ENCODE measurements around the gene NTM. TPM values are rescaled to one million over a fixed set of nuclear protein-coding genes. Genes with fewer than 3 reads are reported as not detected.

NTM gene
- total RNA-seq, 1 donor from 2014 or later, result 82.7 TPM

GRCh38 chr11:132231656-132232347 lies 861.4 kb downstream of the NTM start:
- TF ChIP-seq CTCF (IDR thresholded peaks at IDR 0.05), result no peak
- Mint-ChIP-seq H3K36me3 (ENCODE audit: unreplicated experiment) (peaks cover 2% of the 10 kb centered on the region), H3K27me3 (ENCODE audit: unreplicated experiment) (no peaks in the 10 kb centered on the region), H3K4me3 (ENCODE audit: unreplicated experiment) (no peak overlapping the region), H3K9me3 (ENCODE audit: unreplicated experiment) (no peaks in the 10 kb centered on the region), H3K4me1 (ENCODE audit: unreplicated experiment) (peaks cover 2% of the 10 kb centered on the region), H3K27ac (ENCODE audit: unreplicated experiment) (no peak overlapping the region)
- DNase-seq (ENCODE audit: extremely low spot score, unreplicated experiment), result no peak

- DNase-seq (ENCODE audit: extremely low spot score, unreplicated experiment), result no peak
- Mint-ChIP-seq H3K9me3 (ENCODE audit: unreplicated experiment) (no peaks in the 10 kb centered on the region), H3K4me3 (ENCODE audit: unreplicated experiment) (no peak overlapping the region), H3K4me1 (ENCODE audit: unreplicated experiment) (no peaks in the 10 kb centered on the region), H3K36me3 (ENCODE audit: unreplicated experiment) (peaks cover 2% of the 10 kb centered on the region), H3K27ac (ENCODE audit: unreplicated experiment) (no peak overlapping the region), H3K27me3 (ENCODE audit: unreplicated experiment) (no peaks in the 10 kb centered on the region)
- TF ChIP-seq CTCF (IDR thresholded peaks at IDR 0.05), result no peak
These were observed 864.5 kb downstream of the NTM start for GRCh38 chr11:132234878-132235277.

GRCh38 chr11:132237781-132238180 lies 867.4 kb downstream of the NTM start:
- peaks cover 2% of the 10 kb centered on the region for H3K36me3 Mint-ChIP-seq (ENCODE audit: unreplicated experiment)
- no peaks in the 10 kb centered on the region for H3K9me3 Mint-ChIP-seq (ENCODE audit: unreplicated experiment)
- H3K27me3 Mint-ChIP-seq (ENCODE audit: unreplicated experiment), result no peaks in the 10 kb centered on the region
- no peak overlapping the region for H3K4me3 Mint-ChIP-seq (ENCODE audit: unreplicated experiment)
- DNase-seq (ENCODE audit: extremely low spot score, unreplicated experiment), result no peak
- H3K4me1 Mint-ChIP-seq (ENCODE audit: unreplicated experiment), result no peaks in the 10 kb centered on the region
- no peak for TF ChIP-seq CTCF (IDR thresholded peaks at IDR 0.05)
- no peak overlapping the region for H3K27ac Mint-ChIP-seq (ENCODE audit: unreplicated experiment)

- no peaks in the 10 kb centered on the region for H3K27me3 Mint-ChIP-seq (ENCODE audit: unreplicated experiment)
- no peak for DNase-seq (ENCODE audit: extremely low spot score, unreplicated experiment)
- H3K27ac Mint-ChIP-seq (ENCODE audit: unreplicated experiment), result no peak overlapping the region
- no peaks in the 10 kb centered on the region for H3K4me1 Mint-ChIP-seq (ENCODE audit: unreplicated experiment)
- no peak for TF ChIP-seq CTCF (IDR thresholded peaks at IDR 0.05)
- no peak overlapping the region for H3K4me3 Mint-ChIP-seq (ENCODE audit: unreplicated experiment)
- H3K9me3 Mint-ChIP-seq (ENCODE audit: unreplicated experiment), result no peaks in the 10 kb centered on the region
- H3K36me3 Mint-ChIP-seq (ENCODE audit: unreplicated experiment), result peaks cover 2% of the 10 kb centered on the region
These were observed 868.0 kb downstream of the NTM start for GRCh38 chr11:132238331-132238866.

- H3K4me3 Mint-ChIP-seq (ENCODE audit: unreplicated experiment), result no peak overlapping the region
- H3K9me3 Mint-ChIP-seq (ENCODE audit: unreplicated experiment), result no peaks in the 10 kb centered on the region
- no peaks in the 10 kb centered on the region for H3K4me1 Mint-ChIP-seq (ENCODE audit: unreplicated experiment)
- H3K27ac Mint-ChIP-seq (ENCODE audit: unreplicated experiment), result no peak overlapping the region
- H3K27me3 Mint-ChIP-seq (ENCODE audit: unreplicated experiment), result no peaks in the 10 kb centered on the region
- no peak for DNase-seq (ENCODE audit: extremely low spot score, unreplicated experiment)
- TF ChIP-seq CTCF (IDR thresholded peaks at IDR 0.05), result no peak
- no peaks in the 10 kb centered on the region for H3K36me3 Mint-ChIP-seq (ENCODE audit: unreplicated experiment)
These were observed 870.0 kb downstream of the NTM start for GRCh38 chr11:132240374-132240773.

All from osteocyte (in vitro differentiated cells).